HG02759 (cell line): ENCODE results near the gene PTMS.

Source experiments
- ATAC-seq: cut with Tn5 transposase; IDR thresholded peaks from one replicate; pipeline ENCODE4 v1.9.1; 2021; ENCODE audit warnings: mild to moderate bottlenecking, moderate library complexity; ENCODE audit not compliant: unreplicated experiment

PTMS gene

DNA sequence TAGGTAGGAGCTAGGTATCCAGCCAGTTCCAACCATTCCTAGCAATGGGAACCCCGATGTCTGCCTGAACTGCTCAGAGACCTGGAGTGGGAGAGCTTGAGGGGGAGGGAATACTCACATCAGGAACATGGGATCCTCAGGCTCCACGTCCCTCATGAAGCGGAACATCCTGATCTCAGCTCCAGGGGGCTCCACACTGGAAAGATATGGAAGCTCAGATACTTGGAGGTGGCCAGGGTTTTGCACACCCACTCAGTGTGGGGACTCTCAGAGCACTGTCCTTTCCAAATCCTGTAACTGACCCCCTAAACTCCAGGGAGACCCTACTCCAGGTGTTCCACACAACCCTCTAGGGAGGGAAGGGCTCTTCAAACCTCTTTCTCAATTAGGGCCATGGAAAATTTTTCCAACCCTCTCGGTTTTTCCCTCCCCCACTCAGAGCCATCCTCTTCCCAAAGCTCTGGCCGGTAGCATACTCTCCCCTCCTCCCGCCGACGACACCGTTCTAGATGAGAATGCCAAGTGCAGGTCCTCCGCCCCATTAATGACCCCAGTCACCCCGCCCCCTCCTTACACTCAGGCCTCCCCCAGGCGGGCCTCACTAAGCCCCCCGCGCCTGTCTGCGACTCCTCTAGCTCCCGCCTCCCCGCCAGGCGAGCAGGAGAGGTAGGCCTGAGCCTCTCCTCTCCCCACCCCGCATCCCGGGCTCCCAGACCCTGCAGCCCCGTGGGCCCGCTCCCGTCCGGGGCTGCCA is 13.8 kb upstream of the PTMS start:
- peak; percentile 18 for ATAC-seq

GRCh38 chr12:6752921-6753771 is 13.0 kb upstream of the PTMS start, which contains the start of gene MLF2:
Gene MLF2 (minus strand): TSS chr12:6753141. CDS start chr12:6752334, 807 bp downstream.
- peak; percentile 86 for ATAC-seq

- ATAC-seq, result no peak
Measured at GRCh38 chr12:6753772-6754356, 12.3 kb upstream of the PTMS start.

- ATAC-seq, result no peak
Measured at GRCh38 chr12:6754411-6754810, 11.8 kb upstream of the PTMS start.

DNA sequence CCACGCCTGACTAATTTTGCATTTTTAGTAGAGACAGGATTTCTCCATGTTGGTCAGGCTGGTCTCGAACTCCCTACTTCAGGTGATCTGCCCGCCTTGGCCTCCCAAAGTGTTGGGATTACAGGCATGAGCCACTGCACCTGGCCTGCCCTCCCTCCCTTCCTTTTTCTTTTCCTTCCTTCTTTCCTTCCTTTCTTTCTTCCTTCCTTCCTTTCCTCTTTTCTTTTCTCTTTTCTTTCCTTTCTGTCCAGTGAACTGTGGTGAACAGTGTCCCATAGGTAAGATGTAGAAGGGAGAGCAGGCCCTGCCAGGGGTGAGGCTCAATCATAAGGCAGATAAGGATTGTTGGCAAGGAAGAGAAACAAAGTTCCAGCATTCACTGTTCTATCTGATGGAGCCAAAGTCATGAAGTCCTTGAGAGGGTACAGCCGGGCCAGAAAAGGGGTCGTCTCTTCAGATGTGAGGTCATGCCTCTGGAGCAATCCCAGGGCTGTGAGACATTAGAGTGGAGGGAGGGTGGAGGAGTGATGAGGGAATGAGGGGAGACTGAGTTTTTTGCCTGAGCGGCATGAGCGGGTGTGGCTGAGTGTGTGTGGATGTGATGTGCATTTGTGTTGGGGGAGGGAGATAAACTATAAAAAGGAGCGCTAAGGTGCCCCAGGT is 9.0 kb upstream of the PTMS start:
- ATAC-seq, result no peak

DNA sequence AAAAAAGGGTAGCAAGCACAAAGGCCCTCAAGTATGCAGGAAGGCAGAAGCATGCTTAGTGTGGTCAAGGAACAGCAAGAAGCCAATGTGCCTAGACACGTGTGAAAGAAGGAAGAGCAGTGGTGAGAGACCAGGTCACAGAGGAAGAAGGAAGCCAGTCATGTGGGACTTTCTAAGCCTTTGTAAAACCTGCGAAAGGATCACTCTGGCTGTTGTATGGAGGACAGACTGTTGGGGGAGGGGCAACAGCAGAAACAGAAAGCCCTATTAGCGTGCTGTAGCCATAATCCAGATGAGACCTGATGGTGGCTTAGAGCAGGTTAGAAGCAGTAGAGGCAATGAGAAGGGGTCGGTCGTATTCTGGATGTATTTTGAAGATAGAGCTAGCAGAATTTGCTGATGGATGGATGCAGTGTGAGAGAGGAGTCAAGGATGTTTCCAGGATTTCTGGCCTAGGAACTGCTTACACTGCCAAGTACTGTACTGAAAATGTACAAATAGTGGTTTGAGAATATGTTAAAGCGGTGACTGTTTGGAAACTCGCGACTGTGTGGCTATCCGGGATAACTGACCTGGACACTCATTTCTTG is 7.6 kb upstream of the PTMS start:
- no peak for ATAC-seq

GRCh38 chr12:6759741-6760140 is 6.4 kb upstream of the PTMS start:
- ATAC-seq, result no peak

DNA sequence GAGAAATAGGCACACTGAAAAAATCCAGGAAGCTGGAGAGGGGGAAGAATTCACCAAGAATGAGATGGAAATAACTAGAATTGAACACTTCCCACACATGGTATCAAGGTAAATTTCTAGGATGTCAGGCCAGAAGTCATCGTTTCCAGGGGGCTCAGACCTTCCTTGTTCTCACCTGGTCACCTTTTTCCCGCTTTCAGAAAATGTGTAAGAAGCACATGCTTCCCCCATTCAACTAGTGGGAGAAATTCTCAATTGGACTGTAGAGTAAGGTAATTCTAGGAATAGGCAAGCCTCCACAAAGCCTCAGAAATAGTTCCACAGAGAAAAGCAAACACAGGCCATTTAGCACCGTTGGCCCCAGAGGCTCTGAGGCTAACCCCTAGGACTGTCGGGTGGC is 2.8 kb upstream of the PTMS start:
- ATAC-seq, result no peak

DNA sequence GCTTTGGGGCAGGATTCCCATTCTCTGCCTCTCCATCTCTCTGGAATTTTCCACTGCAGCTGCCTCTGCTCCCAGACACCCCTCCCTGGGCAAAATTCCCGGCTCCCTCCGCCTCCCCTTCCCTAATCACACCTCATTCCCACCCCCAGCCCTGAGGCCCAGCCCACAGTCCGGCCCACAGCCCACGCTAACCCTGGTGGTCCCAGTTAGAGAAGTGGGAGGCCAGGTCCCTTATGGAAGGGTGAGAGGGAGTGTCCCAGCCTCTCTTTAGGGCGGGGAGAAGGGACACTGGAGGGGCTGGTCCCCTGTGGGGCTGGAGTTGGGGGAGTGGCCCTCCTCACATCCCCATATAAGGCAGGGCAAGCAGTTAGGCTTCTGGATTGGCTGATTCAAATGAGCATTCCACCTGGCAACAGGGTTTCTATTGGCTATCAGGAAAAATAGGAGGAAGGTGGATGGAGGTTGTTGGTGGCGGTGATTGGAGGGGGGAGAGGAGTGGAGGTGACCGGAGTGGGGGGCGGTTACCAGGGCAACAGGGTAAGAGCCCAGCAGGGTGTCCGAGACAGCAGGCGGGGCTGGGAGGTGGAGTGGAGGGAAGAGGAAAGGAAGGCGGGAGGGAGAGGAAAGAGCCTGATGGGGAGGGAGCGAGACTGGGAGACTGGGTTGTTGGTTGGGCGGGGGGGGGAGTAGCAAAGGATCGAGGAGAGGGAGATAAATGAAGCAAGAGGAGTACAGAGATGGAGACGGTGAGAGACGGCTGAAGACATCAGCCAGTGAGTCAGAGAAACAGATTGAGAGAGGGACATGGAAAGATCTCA is 1.9 kb upstream of the PTMS start:
- ATAC-seq, result peak; percentile 78

DNA sequence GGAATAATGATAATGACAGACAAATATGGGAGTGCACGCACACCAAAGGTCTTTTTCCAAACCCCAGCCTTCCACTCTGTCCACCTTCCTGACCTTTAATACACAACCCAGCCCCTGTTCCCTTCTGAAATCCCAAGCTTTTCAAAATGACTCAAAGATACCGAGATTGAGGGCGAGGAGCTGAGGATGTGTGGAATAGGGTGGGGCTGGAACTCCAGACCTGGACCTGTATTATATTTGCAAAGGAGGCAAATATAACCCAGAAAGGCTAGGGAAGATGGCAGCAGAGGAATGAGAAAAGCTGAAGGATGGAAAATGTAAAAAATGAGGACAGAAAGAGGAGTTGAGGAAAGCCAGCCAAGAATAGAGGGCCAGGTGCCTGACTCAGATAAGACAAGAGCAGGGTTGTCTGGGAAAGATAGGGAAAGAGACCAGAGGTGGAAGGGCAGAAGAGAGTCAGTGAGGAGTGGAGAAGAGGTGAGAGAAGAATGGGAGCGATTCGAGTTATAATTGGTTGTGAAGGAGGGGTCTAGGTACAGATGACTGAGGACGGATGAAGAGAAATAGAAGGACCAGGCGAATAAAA is 1.0 kb upstream of the PTMS start:
- no peak for ATAC-seq

- peak; percentile 58 for ATAC-seq
Measured at GRCh38 chr12:6766651-6767349, 637 bp downstream of the PTMS start.

DNA sequence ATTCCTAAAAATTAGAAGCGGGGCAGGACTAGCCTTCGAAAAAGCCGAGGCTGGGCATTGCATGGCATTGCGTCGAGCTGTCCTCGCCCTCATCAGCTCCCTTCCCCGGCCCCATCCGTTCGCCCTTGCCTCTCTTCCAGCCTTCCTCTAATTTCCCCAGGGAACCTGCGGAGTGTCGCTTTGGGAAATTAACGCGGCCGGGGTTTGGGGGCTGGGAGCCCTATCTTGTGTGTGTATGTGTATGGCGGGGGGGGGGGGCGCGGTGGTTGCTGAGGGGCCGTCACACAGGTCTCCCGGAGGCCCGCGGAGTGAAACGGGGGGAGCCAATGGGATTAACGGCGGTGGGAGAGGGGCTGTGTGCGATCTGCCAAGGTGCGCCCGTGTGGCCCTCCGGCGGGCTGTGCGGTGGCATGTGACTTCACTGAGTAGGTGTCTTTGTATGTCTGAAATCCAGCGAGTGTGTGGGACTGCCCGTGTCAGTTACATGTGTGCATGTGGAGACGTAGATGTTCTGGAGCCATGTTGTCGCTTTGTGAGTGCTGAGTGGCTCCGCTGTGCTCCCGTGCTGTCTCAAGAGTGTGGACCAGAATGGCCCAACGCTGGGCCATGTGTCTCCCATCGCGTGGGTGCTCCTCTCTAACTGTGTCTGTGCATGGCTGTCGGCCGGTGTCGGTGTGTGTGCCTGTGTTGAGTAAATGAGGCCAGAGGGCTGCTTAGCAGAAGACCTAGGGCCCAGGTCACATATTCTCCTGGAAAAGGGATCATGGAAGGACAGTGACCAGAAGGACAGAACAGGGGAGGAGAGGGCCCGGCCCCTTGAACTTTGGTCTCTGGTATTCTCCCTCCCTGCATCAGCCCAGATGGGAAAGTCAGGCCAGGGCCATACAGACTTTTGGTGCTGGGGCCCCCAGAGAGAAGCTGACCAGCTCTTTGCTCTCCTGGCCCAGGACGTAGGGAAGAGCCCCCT is 1.5 kb downstream of the PTMS start:
- no peak for ATAC-seq

DNA sequence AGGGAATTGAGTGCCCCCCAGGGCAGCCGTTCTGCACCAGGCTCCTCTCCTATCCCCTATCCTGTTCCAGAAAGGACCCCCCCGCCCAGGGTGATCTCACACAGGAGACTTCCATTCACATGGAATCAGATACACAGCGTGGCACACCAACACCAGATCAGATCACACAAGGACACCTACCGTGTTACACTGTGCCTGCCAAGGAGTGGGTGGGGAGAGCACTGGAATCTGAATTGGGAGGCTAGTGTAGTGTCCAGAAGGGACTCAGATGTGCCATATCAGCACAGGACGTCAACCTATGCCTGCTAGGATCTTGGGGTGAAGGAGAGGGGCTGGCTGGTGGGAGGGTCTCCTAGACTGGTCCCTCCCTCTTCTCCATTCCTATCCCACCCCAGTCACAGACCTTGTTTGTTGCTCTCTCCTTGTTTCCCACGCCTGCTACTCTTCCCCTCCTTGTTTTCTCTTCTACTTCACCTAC is 2.3 kb downstream of the PTMS start:
- ATAC-seq, result no peak

GRCh38 chr12:6768990-6769389 is 2.8 kb downstream of the PTMS start:
- no peak for ATAC-seq

DNA sequence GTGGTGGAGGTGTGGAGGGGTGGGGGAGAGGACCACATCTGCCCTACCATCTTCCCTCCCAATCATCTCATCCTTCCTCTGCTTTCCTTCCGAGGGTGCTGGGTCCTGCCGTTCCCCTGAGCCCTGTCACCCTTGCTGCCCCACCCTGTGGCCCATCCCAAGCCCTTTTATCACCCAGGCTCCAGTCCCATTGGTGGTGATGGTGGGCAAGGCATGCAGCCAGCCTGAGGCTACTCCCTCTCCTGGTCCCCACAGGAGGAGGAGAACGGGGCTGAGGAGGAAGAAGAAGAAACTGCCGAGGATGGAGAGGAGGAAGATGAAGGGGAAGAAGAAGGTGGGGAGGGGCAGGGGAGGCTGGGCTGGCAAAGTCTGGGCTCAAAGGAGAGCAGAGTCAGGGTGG is 3.5 kb downstream of the PTMS start:
- ATAC-seq, result no peak

DNA sequence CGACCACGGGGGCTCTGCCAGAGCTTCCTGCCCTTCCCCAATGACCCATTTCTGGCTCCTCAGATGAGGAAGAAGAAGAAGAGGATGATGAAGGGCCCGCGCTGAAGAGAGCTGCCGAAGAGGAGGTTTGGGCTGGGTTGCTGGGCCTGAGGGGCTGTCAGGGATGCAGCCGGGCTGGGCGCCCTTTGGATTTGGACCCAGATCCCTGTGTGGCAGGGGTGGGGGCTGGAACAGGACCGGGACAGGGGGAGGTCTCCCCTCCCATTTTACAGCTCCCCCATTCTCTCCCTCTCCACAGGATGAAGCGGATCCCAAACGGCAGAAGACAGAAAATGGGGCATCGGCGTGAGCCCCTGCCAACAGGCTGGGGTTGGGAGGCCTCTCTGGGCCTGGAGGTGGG is 3.9 kb downstream of the PTMS start:
- no peak for ATAC-seq

DNA sequence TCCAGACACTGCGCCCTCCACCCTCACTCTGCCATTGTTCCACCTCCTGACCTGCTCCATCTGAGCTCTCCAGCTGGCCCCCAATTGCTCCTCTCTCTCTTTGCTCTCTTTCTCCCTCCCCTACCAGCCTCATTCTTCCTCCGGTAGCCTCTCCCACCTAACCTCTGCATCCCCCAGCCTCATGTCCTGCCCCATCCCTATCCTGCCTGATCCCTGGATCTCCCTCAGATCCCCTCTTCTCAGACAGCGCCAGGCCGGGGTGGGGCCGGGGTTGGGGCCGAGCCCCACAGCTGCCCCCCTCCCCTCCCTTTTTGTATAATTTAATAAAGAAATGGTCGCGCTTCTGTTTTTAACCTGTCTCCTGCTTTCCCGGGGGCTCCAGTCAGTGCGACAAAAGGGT is 4.4 kb downstream of the PTMS start:
- no peak for ATAC-seq

GRCh38 chr12:6771091-6771495 is 4.9 kb downstream of the PTMS start:
- no peak for ATAC-seq
